ENCODE data around the gene ARMC3. TPM values are rescaled to one million over a fixed set of nuclear protein-coding genes. Genes with fewer than 3 reads are reported as not detected.

The ARMC3 gene
- total and polyA plus RNA-seq, 9 of the 15 experiments (the other 6 are each of a cell fraction or from before 2014, with no cell fraction given): 0.33 to 1.1 (median 0.62) TPM

DNA sequence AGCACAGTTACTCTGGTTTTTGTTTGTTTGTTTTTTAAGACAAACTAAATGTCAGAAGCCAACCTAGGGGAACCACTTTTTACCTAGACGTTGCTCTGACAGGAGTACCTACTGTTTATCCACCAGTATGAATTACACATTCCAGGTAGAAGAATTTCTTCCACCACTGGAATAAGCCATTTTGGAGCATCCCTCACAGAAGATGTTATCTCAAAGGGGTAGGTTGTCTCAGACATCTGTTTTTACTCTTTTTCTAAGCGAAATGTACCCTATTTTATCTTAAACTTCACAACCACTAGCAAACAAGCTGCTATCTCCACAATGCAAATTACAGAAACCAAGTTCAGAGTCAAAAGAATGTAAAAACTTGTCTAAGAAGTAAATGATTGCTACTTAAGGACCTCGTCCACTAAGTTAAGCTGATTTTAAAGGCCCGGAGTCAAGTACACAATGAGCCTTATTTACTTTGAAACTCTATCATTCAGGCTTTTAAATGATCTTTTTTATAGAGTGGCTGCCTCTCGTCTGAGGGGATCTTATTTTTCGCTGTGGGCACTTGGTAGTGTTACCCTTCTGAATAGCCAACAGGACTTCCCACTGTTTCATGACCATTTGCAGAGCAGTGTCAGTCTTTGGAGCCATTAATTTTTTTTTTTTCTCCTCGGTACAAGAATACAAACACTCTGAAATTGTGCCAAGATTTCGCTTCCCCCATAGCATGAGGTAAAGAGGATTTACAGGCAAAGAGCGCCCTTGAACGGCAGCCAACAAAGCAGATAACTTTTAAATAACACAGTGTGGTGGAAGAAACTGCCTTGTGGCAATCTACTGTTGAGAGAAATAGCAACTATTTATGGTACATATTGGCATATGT, 15.7 kb upstream of the ARMC3 start (continued):
- peak in 1 of 2 experiments; percentile 57; a peak in 2 of 4 replicates for TF ChIP-seq RAD21 (CRISPR knock-in tag; conservative IDR thresholded peaks at IDR 0.05 in 1 of 2, IDR thresholded peaks at IDR 0.05 in 1 of 2)
- no peak for TF ChIP-seq RBFOX2 (IDR thresholded peaks at IDR 0.05; ENCODE audit: low read depth, low read length)
- TF ChIP-seq NBN (IDR thresholded peaks at IDR 0.05; ENCODE audit: low read depth): no peak
- peak; percentile 72 for TF ChIP-seq NFIC (IDR thresholded peaks at IDR 0.05)
- TF ChIP-seq, protein P1, sequence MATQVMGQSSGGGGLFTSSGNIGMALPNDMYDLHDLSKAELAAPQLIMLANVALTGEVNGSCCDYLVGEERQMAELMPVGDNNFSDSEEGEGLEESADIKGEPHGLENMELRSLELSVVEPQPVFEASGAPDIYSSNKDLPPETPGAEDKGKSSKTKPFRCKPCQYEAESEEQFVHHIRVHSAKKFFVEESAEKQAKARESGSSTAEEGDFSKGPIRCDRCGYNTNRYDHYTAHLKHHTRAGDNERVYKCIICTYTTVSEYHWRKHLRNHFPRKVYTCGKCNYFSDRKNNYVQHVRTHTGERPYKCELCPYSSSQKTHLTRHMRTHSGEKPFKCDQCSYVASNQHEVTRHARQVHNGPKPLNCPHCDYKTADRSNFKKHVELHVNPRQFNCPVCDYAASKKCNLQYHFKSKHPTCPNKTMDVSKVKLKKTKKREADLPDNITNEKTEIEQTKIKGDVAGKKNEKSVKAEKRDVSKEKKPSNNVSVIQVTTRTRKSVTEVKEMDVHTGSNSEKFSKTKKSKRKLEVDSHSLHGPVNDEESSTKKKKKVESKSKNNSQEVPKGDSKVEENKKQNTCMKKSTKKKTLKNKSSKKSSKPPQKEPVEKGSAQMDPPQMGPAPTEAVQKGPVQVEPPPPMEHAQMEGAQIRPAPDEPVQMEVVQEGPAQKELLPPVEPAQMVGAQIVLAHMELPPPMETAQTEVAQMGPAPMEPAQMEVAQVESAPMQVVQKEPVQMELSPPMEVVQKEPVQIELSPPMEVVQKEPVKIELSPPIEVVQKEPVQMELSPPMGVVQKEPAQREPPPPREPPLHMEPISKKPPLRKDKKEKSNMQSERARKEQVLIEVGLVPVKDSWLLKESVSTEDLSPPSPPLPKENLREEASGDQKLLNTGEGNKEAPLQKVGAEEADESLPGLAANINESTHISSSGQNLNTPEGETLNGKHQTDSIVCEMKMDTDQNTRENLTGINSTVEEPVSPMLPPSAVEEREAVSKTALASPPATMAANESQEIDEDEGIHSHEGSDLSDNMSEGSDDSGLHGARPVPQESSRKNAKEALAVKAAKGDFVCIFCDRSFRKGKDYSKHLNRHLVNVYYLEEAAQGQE (IDR thresholded peaks at IDR 0.05; ENCODE audit: borderline replicate concordance): 0 out of 2 replicates have a peak, but pooled peaks have one; percentile 11
- TF ChIP-seq, protein P1 (CRISPR knock-in tag; IDR thresholded peaks at IDR 0.05; ENCODE audit: low read depth): no peak
- 0 out of 2 replicates have a peak, but pooled peaks have one; percentile 36 for TF ChIP-seq ZNF384 (IDR thresholded peaks at IDR 0.05; ENCODE audit: low read depth, low read length)
- TF ChIP-seq CTCF (IDR thresholded peaks at IDR 0.05 in 2 of 3, conservative IDR thresholded peaks at IDR 0.05 in 1 of 3; ENCODE audit: insufficient read depth in 2 of 3, low read depth in 1 of 3, low read length in 3 of 3): peak in 1 of 3 experiments; percentile 30; a peak in 2 of 6 replicates
- TF ChIP-seq CHD1 (IDR thresholded peaks at IDR 0.05; ENCODE audit: low read length): no peak
- no peak for TF ChIP-seq CHCHD3 (CRISPR knock-in tag; IDR thresholded peaks at IDR 0.05)
- TF ChIP-seq E2F3 (CRISPR knock-in tag; IDR thresholded peaks at IDR 0.05): no peak
- no peak for TF ChIP-seq TAF9B (IDR thresholded peaks at IDR 0.05; ENCODE audit: partially characterized antibody)

Data from K562 (cell line).